ENCODE measurements around the gene PPP2R2B.

The PPP2R2B gene

DNA sequence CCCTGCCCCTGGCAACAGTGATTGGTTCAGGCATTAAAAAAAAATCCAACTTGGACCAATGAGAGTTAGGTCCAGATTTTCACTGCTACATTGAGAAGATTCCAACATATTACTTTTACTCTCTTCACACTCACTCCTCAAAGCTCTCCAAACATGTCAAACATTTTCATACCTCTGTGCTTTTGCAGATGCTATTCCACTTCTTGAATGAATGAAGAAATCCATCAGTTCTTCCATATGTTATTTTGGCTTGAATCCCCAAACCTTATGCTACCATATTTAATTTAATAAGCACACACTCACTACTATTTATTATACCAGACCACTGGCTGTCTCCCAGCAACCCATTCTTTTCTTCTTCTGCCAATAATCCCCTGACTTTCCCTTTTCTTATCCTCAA is 87.1 kb downstream of the PPP2R2B start:
- no peak overlapping the region for H3K4me3 ChIP-seq
- H3K36me3 ChIP-seq, result no peaks in the 10 kb centered on the region
- no peak overlapping the region for H3K4me2 ChIP-seq
- H3K27ac ChIP-seq, result no peak overlapping the region
- H4K20me1 ChIP-seq, result no peaks in the 10 kb centered on the region
- peaks cover 12% of the 10 kb centered on the region for H3K4me1 ChIP-seq
- no peak for TF ChIP-seq Cebpa-rat (IDR thresholded peaks at IDR 0.05)
- H3K9ac ChIP-seq, result no peak overlapping the region
- no peaks in the 10 kb centered on the region for H3K27me3 ChIP-seq
- no peaks in the 10 kb centered on the region for H3K9me3 ChIP-seq

DNA sequence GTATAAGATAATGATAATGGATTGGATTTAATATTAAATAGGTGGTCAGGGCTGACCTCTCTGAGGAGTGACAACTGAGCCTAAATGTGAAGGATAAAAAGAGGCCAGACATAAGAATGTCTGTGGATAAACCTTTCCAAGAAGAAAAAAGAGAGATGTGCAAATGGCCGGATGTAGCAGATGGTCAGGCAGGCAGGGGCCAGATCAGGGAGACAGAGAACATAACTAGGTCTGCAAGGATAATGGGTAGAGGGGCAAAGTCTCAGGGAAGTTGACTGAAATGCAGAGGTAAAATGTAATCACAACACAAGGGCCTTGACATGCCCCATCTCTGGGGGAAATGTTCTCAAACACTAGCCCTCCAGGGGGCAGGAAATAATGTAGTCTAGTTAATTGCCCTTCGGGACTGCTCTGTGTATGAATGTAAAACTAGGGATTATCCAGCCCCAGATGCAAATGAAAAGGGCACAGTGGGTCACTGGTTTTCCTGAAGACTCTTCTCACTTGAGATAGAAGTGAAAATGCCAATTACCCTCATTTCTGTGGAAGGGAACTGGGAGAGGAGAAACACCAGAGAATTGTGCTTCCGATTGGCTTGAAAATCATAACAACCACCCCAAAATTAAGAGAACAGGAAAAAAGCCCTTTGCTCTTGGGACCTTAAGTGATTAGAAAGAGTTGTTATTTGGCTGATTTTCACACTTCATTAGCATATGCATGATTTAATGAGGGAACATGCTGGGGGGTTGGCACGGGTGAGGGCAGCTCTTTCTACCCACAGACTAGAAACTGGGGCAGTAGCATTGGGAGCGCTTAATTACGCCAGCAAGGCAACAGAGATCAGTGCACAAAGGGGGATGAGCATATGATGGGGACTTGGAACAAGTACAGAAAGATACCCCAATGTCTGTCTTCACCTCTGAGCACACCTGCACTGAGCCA is 88.6 kb downstream of the PPP2R2B start:
- no peak overlapping the region for H3K27ac ChIP-seq
- H3K4me2 ChIP-seq, result no peak overlapping the region
- peaks cover 17% of the 10 kb centered on the region for H3K4me1 ChIP-seq
- H3K27me3 ChIP-seq, result no peaks in the 10 kb centered on the region
- no peaks in the 10 kb centered on the region for H3K36me3 ChIP-seq
- no peak for TF ChIP-seq Cebpa-rat (IDR thresholded peaks at IDR 0.05)
- H3K9ac ChIP-seq, result no peak overlapping the region
- no peak overlapping the region for H3K4me3 ChIP-seq
- no peaks in the 10 kb centered on the region for H4K20me1 ChIP-seq
- no peaks in the 10 kb centered on the region for H3K9me3 ChIP-seq

DNA sequence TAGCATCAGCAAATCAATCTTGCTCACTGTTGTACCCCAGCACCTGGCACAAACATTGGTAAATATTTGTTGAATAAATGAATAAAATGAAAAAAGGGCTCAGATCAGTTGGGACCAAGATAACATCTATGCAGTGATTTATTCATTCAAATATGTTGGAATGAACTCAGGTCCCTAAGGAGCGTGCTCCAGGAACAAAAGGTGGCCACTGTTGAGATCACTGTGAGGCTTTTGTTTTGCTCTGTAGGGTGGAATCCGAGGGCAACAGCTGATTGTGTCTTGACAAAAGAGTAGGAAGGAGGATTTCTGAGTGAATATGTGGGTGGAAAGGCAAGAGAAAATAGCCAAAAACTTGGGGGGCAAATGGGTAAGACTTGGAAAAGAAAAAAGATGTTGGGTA is 89.7 kb downstream of the PPP2R2B start:
- Histone ChIP-seq H3K36me3 (no peaks in the 10 kb centered on the region), H3K4me1 (peaks cover 12% of the 10 kb centered on the region), H3K9me3 (no peaks in the 10 kb centered on the region), H3K27ac (no peak overlapping the region), H3K4me3 (no peak overlapping the region), H4K20me1 (no peaks in the 10 kb centered on the region), H3K9ac (no peak overlapping the region), H3K4me2 (no peak overlapping the region), H3K27me3 (no peaks in the 10 kb centered on the region)
- no peak for TF ChIP-seq Cebpa-rat (IDR thresholded peaks at IDR 0.05)

DNA sequence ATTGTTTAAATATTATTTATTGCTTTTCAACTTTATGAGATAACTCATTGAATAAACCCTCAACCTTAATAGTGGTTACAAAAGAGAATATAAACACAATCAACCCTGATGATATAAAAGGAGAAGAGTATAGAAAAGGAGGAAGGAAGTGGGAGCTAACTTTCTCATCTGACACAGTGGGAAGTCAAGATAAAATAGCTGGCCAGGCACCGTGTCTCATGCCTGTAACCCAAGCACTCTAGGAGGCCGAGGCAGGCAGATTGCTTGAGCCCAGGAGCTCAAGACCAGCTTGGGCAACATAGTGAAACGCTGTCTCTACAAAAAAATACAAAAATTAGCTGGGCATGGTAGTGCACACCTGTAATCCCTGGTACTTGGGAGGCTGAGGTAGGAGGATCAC is 93.5 kb downstream of the PPP2R2B start:
- TF ChIP-seq Cebpa-rat (IDR thresholded peaks at IDR 0.05), result no peak
- Histone ChIP-seq H3K4me1 (peaks cover 9% of the 10 kb centered on the region), H3K36me3 (no peaks in the 10 kb centered on the region)

DNA sequence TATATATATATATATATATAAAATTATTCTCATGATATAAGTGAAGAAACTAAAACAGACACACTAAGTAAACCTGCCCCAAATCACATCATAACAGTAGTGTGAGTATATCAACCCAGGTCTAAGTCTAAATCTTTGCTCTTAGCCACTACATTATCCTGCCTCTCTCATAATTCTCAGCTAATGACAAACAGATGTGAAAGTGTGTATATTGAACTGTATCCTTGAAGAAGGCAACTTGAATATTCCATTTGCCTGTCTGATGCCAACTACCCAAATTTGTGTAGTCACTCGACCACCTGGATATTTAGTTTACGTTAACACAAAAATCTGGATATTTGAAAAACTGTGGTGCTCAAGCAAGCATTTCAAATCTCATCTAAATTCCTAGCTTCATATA is 97.4 kb downstream of the PPP2R2B start:
- Histone ChIP-seq H3K36me3 (no peaks in the 10 kb centered on the region), H3K27ac (no peak overlapping the region), H3K9me3 (no peaks in the 10 kb centered on the region), H3K4me1 (peaks cover 9% of the 10 kb centered on the region), H4K20me1 (no peaks in the 10 kb centered on the region), H3K27me3 (no peaks in the 10 kb centered on the region), H3K9ac (no peak overlapping the region), H3K4me3 (no peak overlapping the region), H3K4me2 (no peak overlapping the region)
- no peak for TF ChIP-seq Cebpa-rat (IDR thresholded peaks at IDR 0.05)

More for the DNA sequence above, 93.5 kb downstream of the PPP2R2B start:
- Histone ChIP-seq H3K27ac (no peak overlapping the region), H3K4me3 (no peak overlapping the region), H4K20me1 (no peaks in the 10 kb centered on the region), H3K9me3 (no peaks in the 10 kb centered on the region), H3K27me3 (no peaks in the 10 kb centered on the region), H3K9ac (no peak overlapping the region), H3K4me2 (0 out of 2 replicates have a peak overlapping the region, but pooled peaks have one; percentile 21)

DNA sequence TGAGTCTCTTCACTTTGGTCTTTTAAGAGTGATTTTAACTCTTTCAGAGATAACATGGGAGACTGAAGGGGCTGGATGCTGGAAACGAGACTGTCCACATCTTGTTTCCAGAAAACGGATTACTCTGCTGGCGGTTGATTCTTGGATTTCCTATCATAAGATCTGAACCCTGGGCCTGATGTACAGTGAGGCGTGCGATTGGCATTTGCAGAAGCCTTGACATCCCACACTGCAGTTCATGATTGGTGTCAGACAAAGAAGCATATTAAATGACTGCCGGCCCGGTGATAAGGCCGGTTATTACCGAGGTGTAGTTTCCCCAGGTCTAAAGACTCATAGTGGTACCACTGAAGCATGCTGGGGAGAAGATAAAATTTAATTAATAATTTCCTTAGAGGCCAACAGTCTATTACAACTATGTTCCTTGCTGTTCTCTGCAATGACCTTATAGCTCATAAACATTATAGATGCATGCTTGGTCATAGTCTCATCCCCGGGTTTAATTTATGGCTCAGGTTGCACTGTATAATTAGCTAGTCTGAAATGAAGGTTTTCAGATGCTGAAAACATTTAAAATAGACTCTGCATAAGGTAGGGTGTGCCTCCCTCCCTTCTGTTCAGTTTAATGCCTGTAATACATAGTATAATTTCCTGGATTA is 99.2 kb downstream of the PPP2R2B start:
- H3K9ac ChIP-seq, result no peak overlapping the region
- H3K9me3 ChIP-seq, result no peaks in the 10 kb centered on the region
- no peak for TF ChIP-seq Cebpa-rat (IDR thresholded peaks at IDR 0.05)
- no peak overlapping the region for H3K27ac ChIP-seq
- H3K36me3 ChIP-seq, result no peaks in the 10 kb centered on the region
- no peaks in the 10 kb centered on the region for H3K27me3 ChIP-seq
- no peak overlapping the region for H3K4me3 ChIP-seq
- H3K4me2 ChIP-seq, result no peak overlapping the region
- no peaks in the 10 kb centered on the region for H3K4me1 ChIP-seq
- H4K20me1 ChIP-seq, result no peaks in the 10 kb centered on the region

DNA sequence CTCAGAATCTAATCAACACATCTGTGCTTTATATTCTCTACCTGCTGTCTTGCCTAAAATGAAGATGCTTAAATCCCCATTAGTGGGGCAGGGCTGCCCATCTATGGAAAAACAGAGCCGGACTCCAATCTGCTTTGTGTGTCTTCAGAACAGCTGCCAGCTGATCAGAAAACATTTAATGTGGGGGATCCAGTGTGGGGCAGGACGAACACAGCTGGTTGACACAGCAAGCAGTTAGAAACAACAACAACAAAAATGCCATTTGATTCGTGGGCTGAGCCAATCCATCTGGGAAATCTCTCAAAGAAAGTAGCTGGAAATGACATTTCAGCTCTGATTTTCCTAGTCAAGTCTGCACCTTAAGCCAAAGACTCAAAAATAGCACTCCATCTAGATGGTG is 99.8 kb downstream of the PPP2R2B start:
- Histone ChIP-seq H3K27me3 (no peaks in the 10 kb centered on the region), H3K36me3 (no peaks in the 10 kb centered on the region), H4K20me1 (no peaks in the 10 kb centered on the region), H3K4me1 (no peaks in the 10 kb centered on the region), H3K27ac (no peak overlapping the region), H3K9me3 (no peaks in the 10 kb centered on the region), H3K9ac (no peak overlapping the region), H3K4me2 (no peak overlapping the region), H3K4me3 (no peak overlapping the region)
- TF ChIP-seq Cebpa-rat (IDR thresholded peaks at IDR 0.05), result no peak

DNA sequence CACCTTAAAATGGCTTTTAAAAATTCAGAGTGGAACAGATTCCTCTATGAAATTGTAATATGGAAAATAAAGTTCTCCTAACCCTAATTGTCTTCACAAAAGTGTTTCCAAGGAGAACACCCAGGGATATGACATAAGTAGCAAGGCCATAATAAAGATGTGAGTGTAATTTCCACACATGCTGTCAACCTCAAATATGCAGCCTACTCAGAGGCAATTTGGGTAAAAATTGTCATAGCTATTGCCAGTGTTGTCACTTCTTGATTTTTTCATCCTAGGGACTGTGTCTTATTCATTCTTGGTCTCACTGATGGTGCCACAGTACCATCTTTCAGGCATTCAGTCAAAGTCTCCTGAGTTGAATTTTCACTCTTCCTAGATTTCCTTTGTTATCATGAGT is 100.3 kb downstream of the PPP2R2B start:
- Histone ChIP-seq H4K20me1 (no peaks in the 10 kb centered on the region), H3K4me2 (no peak overlapping the region), H3K9me3 (no peaks in the 10 kb centered on the region), H3K4me3 (no peak overlapping the region), H3K4me1 (no peaks in the 10 kb centered on the region), H3K27me3 (no peaks in the 10 kb centered on the region), H3K9ac (no peak overlapping the region), H3K27ac (no peak overlapping the region), H3K36me3 (no peaks in the 10 kb centered on the region)
- TF ChIP-seq Cebpa-rat (IDR thresholded peaks at IDR 0.05), result no peak

DNA sequence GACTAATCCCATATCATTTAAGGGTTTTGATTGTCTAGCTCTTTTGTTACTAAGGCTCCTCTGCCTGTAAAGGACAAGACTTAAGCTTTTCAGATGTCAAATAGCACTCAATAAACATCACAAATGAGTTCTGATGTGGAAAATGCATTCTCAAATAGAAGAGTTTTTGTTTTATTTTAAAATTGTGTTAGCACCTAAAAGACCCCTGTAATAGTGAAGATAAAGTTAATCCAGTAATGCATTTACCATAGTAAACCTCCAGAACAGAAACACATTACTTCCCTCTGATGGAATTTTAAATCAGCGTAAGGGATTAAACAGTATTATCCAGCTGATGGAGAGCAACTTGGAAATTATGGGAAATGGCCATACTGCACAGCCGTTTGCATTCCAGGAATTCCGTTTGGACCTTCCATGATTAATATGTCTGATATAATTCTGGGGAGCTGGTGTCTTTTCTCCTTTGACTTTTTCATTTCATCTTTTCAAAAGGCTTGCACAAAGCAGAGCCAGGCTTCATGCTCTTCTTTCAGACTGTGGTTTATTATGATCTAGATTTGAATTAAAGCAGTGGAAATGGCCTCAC is 105.6 kb downstream of the PPP2R2B start:
- Histone ChIP-seq H3K9me3 (no peaks in the 10 kb centered on the region), H3K36me3 (no peaks in the 10 kb centered on the region), H3K27ac (no peak overlapping the region), H3K27me3 (no peaks in the 10 kb centered on the region), H3K4me3 (no peak overlapping the region), H3K4me1 (no peaks in the 10 kb centered on the region), H3K9ac (no peak overlapping the region), H3K4me2 (no peak overlapping the region), H4K20me1 (no peaks in the 10 kb centered on the region)
- TF ChIP-seq Cebpa-rat (IDR thresholded peaks at IDR 0.05), result no peak

DNA sequence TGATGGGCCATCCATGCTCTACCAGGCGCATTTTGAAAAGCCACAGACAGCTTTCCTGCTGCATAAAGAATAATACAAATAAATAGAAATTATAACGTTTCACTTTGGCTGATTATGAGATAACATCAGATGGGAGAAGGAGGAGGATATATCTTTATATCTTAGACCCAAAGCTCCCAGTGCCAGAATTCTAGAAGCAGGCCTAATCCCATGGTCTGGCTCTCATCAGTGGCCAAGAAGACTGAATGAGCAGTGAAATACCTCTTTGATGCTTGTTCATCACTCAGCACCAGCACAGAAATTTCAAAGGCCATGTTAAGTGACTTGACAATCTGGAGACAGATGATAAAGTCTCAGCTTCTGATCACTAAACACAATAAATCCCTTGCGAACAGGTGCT is 107.6 kb downstream of the PPP2R2B start:
- Histone ChIP-seq H3K4me3 (no peak overlapping the region), H3K9me3 (no peaks in the 10 kb centered on the region), H3K4me1 (no peaks in the 10 kb centered on the region), H3K27ac (no peak overlapping the region), H3K9ac (no peak overlapping the region), H3K36me3 (no peaks in the 10 kb centered on the region), H4K20me1 (no peaks in the 10 kb centered on the region), H3K4me2 (no peak overlapping the region), H3K27me3 (no peaks in the 10 kb centered on the region)
- TF ChIP-seq Cebpa-rat (IDR thresholded peaks at IDR 0.05), result no peak

All from BLaER1 (cell line).